ENCODE data around the gene PHF21B. TPM values are rescaled to one million over a fixed set of nuclear protein-coding genes. Genes with fewer than 3 reads are reported as not detected.
A peak's percentile ranks its signal among the peaks of the same experiment; 100 is the strongest.

PHF21B gene
- total and polyA plus RNA-seq, 3 donors from 2014 or later: 8.5 to 37.9 (median 19.0) TPM

- intact Hi-C loops (cut with DNase I; ENCODE audit: low total_unique reads): no loop called here
- WGBS, 2 donors: 53 to 63% methylated on average over 6 of the region's 6 CpGs
- Histone ChIP-seq H3K4me1 (no peaks in the 10 kb centered on the region), H3K27ac (no peak overlapping the region), H3K27me3 (no peaks in the 10 kb centered on the region), H3K4me3 (no peak overlapping the region), H3K9me3 (no peaks in the 10 kb centered on the region), H3K36me3 (ENCODE audit: low read depth, missing control alignments) (no peaks in the 10 kb centered on the region)
- no peak for TF ChIP-seq CTCF (IDR thresholded peaks at IDR 0.05)
- TF ChIP-seq POLR2A (IDR thresholded peaks at IDR 0.05): no peak
- no peak for DNase-seq
Observed at GRCh38 chr22:45047260-45047659, 37.5 kb upstream of the PHF21B start.

- no peak for DNase-seq
- Histone ChIP-seq H3K4me1 (no peaks in the 10 kb centered on the region), H3K36me3 (ENCODE audit: low read depth, missing control alignments) (no peaks in the 10 kb centered on the region), H3K4me3 (no peak overlapping the region), H3K9me3 (no peaks in the 10 kb centered on the region), H3K27me3 (no peaks in the 10 kb centered on the region), H3K27ac (no peak overlapping the region)
- TF ChIP-seq CTCF (IDR thresholded peaks at IDR 0.05) (no peak), POLR2A (IDR thresholded peaks at IDR 0.05) (no peak)
- WGBS, 2 donors: 29 to 40% methylated on average over 7 of the region's 7 CpGs
- intact Hi-C loops (cut with DNase I; ENCODE audit: low total_unique reads): no loop called here
Observed at GRCh38 chr22:45045208-45045607, 35.4 kb upstream of the PHF21B start.

- TF ChIP-seq CTCF (IDR thresholded peaks at IDR 0.05) (no peak), POLR2A (IDR thresholded peaks at IDR 0.05) (no peak)
- Histone ChIP-seq H3K27ac (no peak overlapping the region), H3K36me3 (ENCODE audit: low read depth, missing control alignments) (no peaks in the 10 kb centered on the region), H3K4me3 (no peak overlapping the region), H3K9me3 (no peaks in the 10 kb centered on the region), H3K27me3 (no peaks in the 10 kb centered on the region), H3K4me1 (no peaks in the 10 kb centered on the region)
- intact Hi-C loops (cut with DNase I; ENCODE audit: low total_unique reads): no loop called here
- DNase-seq: no peak
- WGBS, 2 donors: 88 to 89% methylated on average over 4 to 8 of the region's 8 CpGs
Observed at GRCh38 chr22:45042263-45042662, 32.5 kb upstream of the PHF21B start.

GRCh38 chr22:45039133-45039532, 29.3 kb upstream of the PHF21B start:
- H3K27me3 ChIP-seq: no peaks in the 10 kb centered on the region
- 55 to 74% methylated on average over 8 of the region's 8 CpGs for WGBS, 2 donors
- TF ChIP-seq POLR2A (IDR thresholded peaks at IDR 0.05) (no peak), CTCF (IDR thresholded peaks at IDR 0.05) (no peak)

GRCh38 chr22:45036154-45036553, 26.3 kb upstream of the PHF21B start:
- DNase-seq: peak; percentile 71
- Histone ChIP-seq H3K36me3 (ENCODE audit: low read depth, missing control alignments) (no peaks in the 10 kb centered on the region), H3K9me3 (no peaks in the 10 kb centered on the region), H3K4me3 (no peak overlapping the region), H3K27me3 (no peaks in the 10 kb centered on the region), H3K27ac (no peak overlapping the region), H3K4me1 (peaks cover 11% of the 10 kb centered on the region)
- TF ChIP-seq POLR2A (IDR thresholded peaks at IDR 0.05) (no peak), CTCF (IDR thresholded peaks at IDR 0.05) (no peak)
- intact Hi-C loops (cut with DNase I; ENCODE audit: low total_unique reads): no loop called here
- WGBS, 2 donors: 13 to 37% methylated on average over 11 to 15 of the region's 15 CpGs

More at GRCh38 chr22:45039133-45039532, 29.3 kb upstream of the PHF21B start:
- H3K27ac ChIP-seq: no peak overlapping the region
- no peaks in the 10 kb centered on the region for H3K36me3 ChIP-seq (ENCODE audit: low read depth, missing control alignments)
- no peak for DNase-seq
- H3K9me3 ChIP-seq: no peaks in the 10 kb centered on the region
- peaks cover 11% of the 10 kb centered on the region for H3K4me1 ChIP-seq
- intact Hi-C loops (cut with DNase I; ENCODE audit: low total_unique reads): no loop called here
- no peak overlapping the region for H3K4me3 ChIP-seq
